Large intestine (tissue), 3 donors: ENCODE measurements around the gene MMP27. TPM values are rescaled to one million over a fixed set of nuclear protein-coding genes. Genes with fewer than 3 reads are reported as not detected.

Experiments
- DNase-seq, 2 donors: peaks; one replicate each; pipeline versions ENCODE4 v3.0.0 to v3.0.0-alpha.2; 2013
- H3K27ac ChIP-seq: one replicate; pipeline ENCODE4 v1.5.1; 2013; ENCODE audit warnings: low read length
- H3K27me3 ChIP-seq: 2 replicates; pipeline ENCODE4 v1.6.1; 2013; ENCODE audit warnings: low read length; ENCODE audit not compliant: control insufficient read depth, insufficient read depth
- H3K36me3 ChIP-seq: 2 replicates; pipeline ENCODE4 v1.6.1; 2013; ENCODE audit warnings: low read length; ENCODE audit not compliant: control insufficient read depth, insufficient read depth
- H3K4me1 ChIP-seq: one replicate; pipeline ENCODE4 v1.6.1; 2013; ENCODE audit warnings: low read length; ENCODE audit not compliant: control insufficient read depth, insufficient read depth
- H3K4me3 ChIP-seq: one replicate; pipeline ENCODE4 v1.5.1; 2013; ENCODE audit warnings: low read length
- H3K9me3 ChIP-seq: one replicate; pipeline ENCODE4 v1.6.1; 2013; ENCODE audit warnings: mild to moderate bottlenecking, low read depth, low read length, moderate library complexity; ENCODE audit not compliant: control insufficient read depth
- WGBS: methylation state at CpG from one replicate; pipeline ENCODE4 v1.1.5; 2013; ENCODE audit warnings: low lambda C conversion rate; ENCODE audit not compliant: insufficient coverage; 5-methylcytosine and 5-hydroxymethylcytosine counted together
- polyA plus RNA-seq: library from polyadenylated mRNA; unstranded; fragments of 120-200 nt; gene quantifications from one replicate; pipeline ENCODE4 v1.2.1, GENCODE V29; 2013

Gene MMP27
- polyA plus RNA-seq, 1 donor: 0.24 TPM

DNA sequence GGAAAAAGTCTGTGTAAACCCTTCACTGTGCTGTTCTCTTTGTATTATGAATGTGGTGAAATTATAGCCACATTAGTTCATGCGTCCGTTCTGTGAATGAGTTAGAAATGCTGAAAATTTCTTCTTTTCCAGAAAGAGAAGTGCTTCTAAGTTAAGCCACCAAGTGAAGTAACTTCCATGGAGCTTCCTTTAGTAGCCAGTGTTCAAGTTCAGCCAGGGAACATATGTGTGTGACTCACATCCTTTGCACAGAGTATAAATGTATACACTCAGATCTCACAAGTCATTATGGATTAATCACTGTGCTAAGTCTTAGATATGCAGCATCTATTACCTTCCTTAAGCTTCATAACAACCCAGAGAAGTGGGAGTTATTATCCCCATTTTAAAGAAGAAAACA lies 22.3 kb upstream of the MMP27 start:
- DNase-seq: no peak
- Histone ChIP-seq H3K36me3 (no peaks in the 10 kb centered on the region), H3K9me3 (peaks cover 7% of the 10 kb centered on the region), H3K4me3 (no peak overlapping the region), H3K27me3 (no peaks in the 10 kb centered on the region), H3K27ac (no peak overlapping the region), H3K4me1 (no peaks in the 10 kb centered on the region)
- WGBS: no CpG with 5 or more reads among the region's 2 CpGs

DNA sequence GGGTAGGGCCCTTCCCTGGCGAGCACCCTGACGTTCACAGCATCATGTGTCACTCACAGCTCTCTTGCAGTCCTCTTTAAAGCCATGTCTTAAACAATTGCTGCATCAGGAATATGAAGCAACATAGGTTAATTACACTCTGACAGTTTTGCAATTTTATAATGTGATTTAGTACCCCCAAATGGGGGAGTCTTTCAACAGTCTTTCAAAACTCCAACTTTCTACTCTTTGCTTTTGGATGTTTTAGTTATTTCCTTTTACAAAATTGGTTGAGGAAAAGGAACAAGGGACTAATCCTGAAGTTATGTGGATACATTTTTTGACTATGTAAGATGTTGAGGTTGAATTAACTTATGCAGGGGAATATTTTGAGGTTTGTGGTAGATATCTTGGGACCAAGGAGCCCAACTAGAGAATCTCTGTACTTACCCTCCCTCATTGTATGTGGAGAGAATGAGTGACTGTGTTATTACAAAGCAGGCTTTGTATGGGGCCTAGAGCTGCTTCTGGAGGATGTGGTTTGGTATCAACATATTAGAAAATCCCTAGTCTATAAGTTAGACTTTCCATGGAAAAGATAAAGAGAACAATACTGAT lies 19.4 kb upstream of the MMP27 start, which contains the start of gene MMP8:
Gene MMP8 (minus strand): TSS at position 51 of the 597 bp plus-strand sequence. CDS start 99 bp downstream, outside the sequence.
- Histone ChIP-seq H3K4me3 (no peak within 1 kb of the TSS), H3K27ac (no peak within 1 kb of the TSS), H3K27me3 (no peaks in the 10 kb centered on the region), H3K4me1 (no peaks in the 10 kb centered on the region), H3K36me3 (no peaks in the 10 kb centered on the region), H3K9me3 (no peaks in the 10 kb centered on the region)
- DNase-seq: no peak
- WGBS: no CpG with 5 or more reads among the region's 2 CpGs

DNA sequence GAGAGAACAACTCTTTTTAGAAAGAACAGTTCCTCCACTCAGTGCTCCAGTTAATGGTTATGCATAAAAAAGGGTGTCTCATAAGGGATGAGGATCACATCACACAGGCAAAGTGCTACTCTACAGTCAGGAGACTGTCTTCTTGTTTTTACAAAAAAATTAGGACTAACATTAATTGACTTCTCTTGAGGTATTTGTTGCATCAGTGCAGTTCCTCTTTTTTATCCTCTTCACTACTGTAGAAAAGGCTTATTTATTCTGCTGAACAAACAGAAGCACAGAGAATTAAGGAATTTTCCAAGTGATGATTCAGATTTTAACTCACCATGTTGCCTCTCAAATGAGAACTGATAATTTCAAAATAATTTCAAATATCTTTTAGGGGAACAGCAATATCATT lies 17.3 kb upstream of the MMP27 start:
- no peak for DNase-seq
- Histone ChIP-seq H3K4me3 (no peak overlapping the region), H3K27ac (no peak overlapping the region), H3K4me1 (no peaks in the 10 kb centered on the region), H3K9me3 (no peaks in the 10 kb centered on the region), H3K27me3 (no peaks in the 10 kb centered on the region), H3K36me3 (no peaks in the 10 kb centered on the region)

DNA sequence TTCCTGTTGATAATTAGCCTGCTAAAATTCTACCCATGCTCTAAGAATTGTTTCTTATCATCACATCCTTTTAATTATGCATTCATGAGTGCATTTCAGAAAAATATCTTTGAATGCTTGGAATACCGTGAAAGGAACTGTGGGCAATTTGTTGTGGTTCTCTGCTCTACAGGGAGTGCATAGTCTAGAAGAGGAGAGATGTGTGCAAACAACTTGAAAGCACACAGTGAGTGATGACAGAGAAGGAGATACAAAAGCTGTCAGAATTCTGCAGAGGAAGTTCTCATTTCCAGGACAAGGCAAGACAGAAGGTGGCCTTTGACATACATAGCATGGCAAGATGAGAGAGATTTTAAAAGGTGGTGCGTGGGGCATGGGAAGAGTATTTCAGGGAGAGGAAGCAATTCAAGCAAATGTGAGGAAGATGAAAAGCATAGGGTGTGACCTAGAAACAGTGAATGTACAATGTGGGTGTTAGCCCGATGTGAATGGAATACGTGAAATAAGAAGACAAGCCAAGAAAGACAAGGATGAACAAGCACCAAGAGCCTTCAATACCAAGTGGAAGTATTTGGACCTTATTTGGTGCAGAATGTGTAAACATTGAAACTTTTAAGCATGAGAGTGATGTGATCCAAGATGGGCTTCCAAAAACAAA lies 14.2 kb upstream of the MMP27 start:
- Histone ChIP-seq H3K4me3 (no peak overlapping the region), H3K36me3 (no peaks in the 10 kb centered on the region), H3K27ac (no peak overlapping the region), H3K4me1 (no peaks in the 10 kb centered on the region), H3K27me3 (peaks cover 3% of the 10 kb centered on the region), H3K9me3 (no peaks in the 10 kb centered on the region)
- DNase-seq: no peak
- 90% methylated on average over 3 of the region's 4 CpGs for WGBS

DNA sequence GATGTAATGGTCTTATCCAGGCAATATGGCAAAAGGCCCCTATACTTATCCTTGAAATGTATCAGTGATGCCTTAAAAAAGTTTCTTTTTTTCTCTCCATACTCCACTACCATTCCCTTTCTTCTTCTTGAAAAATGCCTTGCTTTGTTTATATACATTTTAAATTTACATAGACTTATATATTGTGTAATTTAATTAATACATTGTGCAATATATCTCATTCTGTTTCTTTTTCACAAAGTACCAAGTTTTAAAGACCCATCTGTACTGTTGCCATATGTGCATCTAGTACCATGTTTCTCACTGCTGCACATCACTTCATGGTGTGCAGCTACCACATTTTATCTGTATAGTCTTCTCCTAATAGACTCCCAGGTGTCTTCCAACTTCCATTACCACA lies 11.7 kb upstream of the MMP27 start:
- Histone ChIP-seq H3K4me1 (no peaks in the 10 kb centered on the region), H3K27ac (no peak overlapping the region), H3K9me3 (no peaks in the 10 kb centered on the region), H3K27me3 (peaks cover 3% of the 10 kb centered on the region), H3K4me3 (no peak overlapping the region), H3K36me3 (no peaks in the 10 kb centered on the region)
- no peak for DNase-seq

DNA sequence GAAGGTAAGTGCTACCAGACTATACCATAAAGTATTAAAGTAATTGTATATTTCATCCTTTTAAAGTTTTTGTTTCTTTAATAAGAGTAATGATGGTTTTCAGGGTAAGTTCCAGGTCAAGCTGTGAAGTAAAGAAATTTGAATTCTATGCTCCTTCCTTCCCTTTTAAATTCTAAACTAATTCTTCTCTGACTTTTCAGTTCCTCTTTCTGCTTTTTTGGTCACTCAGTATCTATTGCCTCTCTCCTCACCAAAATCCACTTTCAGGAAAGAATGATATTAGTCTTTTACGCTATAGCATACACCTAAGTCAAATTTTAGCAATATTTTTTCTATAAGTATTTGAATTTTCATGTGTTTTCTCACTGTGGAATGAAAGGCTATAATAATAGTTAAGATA lies 11.0 kb upstream of the MMP27 start:
- no peak for DNase-seq
- H3K4me1 ChIP-seq: no peaks in the 10 kb centered on the region
- no peak overlapping the region for H3K27ac ChIP-seq
- no peak overlapping the region for H3K4me3 ChIP-seq
- 100% methylated on average over 1 of the region's 1 CpG for WGBS
- H3K36me3 ChIP-seq: no peaks in the 10 kb centered on the region
- no peaks in the 10 kb centered on the region for H3K9me3 ChIP-seq
- H3K27me3 ChIP-seq: peaks cover 3% of the 10 kb centered on the region

DNA sequence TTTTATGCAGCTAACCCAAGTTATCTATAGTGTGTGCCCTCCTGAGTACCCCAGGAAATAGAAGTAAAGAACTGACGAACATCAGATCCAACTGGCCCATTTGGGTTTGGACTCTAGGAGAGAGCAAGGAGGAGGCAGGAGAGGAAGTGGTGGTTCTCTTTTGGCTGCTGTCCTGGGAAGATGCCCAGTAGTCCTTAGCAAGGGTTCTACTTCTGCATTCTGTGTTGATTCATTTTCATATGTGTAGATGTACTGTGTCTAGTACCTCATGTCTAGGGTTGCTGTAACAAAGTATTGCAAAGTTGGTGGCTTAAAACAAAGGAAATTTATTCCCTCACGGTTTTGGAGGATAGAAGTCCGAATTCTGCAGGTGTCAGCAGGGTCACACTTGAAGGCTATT lies 6.6 kb upstream of the MMP27 start:
- Histone ChIP-seq H3K4me1 (no peaks in the 10 kb centered on the region), H3K27me3 (peaks cover 3% of the 10 kb centered on the region), H3K4me3 (no peak overlapping the region), H3K27ac (no peak overlapping the region), H3K9me3 (no peaks in the 10 kb centered on the region), H3K36me3 (no peaks in the 10 kb centered on the region)
- no peak for DNase-seq
- no CpG with 5 or more reads among the region's 3 CpGs for WGBS

DNA sequence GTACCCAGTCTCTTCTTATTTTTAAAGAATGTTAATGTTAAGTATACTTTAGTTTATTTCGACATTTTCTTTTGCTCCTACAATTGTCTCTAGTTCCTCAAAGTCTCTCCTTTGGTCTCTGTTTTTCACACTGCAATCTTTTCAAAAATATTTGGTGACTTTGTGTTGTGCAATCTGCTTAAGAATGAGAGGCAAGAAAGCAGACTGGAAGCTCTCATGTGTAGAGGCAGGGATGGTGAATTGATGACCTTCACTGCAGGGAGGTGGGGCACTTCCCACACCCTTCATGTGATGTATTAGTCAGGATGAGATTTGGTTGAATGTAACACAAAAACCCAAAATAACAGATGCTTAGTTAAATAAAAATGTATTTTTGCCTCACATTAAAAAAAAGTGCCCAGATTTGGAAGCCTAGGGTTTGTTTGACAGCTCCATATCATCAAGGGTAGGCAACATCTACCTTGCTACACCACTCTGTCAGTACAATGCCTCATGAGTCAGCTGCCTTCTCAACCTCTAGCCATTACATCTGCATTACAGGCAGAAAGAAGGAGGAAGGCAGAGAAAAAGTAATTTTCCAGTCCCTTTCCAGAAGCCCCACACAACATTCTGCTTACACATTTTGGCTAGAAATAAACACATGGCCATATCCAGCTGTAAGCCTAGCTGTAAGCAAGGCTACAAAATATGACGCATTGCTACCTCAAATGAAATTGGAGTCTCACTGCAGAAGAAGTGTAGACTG lies 3.8 kb upstream of the MMP27 start:
- Histone ChIP-seq H3K4me1 (no peaks in the 10 kb centered on the region), H3K36me3 (no peaks in the 10 kb centered on the region), H3K27me3 (no peaks in the 10 kb centered on the region), H3K4me3 (no peak overlapping the region), H3K9me3 (no peaks in the 10 kb centered on the region), H3K27ac (no peak overlapping the region)
- no peak for DNase-seq
- 86% methylated on average over 1 of the region's 2 CpGs for WGBS

DNA sequence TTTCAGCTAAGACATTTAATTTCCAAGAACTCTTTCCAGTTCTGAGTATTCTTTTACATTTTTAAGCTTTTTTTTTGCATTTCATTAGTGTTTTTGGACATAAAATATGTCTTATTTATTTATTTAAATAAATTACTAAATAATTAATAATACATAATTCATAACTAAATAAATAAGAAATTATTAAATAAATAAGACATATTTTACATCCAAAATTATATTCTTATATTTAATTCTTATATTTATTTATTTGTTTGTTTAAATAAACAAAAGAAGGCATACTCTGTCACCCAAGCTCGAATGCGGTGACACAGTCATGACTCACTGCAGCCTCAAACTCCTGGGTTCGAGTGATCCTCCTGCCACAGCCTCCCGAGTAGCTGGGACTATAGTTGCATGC lies 3.1 kb upstream of the MMP27 start:
- no peak overlapping the region for H3K27ac ChIP-seq
- H3K27me3 ChIP-seq: no peaks in the 10 kb centered on the region
- 80% methylated on average over 2 of the region's 4 CpGs for WGBS
- no peaks in the 10 kb centered on the region for H3K4me1 ChIP-seq
- no peaks in the 10 kb centered on the region for H3K36me3 ChIP-seq
- H3K4me3 ChIP-seq: no peak overlapping the region
- no peak for DNase-seq
- no peaks in the 10 kb centered on the region for H3K9me3 ChIP-seq

DNA sequence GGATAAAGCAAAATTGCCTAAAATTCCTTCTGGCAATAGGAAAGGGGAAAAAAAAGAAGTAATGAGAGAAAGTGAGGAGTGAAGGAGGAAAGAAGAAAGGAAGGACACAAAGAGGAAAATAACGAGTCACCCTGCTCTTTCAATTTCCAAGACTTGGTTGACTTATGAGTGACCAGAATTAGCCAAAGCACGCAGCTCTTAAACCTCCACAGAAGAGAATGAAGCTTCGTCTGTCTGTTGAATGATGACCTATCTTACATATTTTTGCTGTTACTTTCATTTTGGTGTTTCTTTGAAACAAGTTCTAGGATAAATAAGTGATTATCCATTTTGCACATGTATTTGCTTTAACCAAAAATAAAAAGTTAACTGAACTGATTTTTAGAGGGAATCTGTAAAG lies 728 bp downstream of the MMP27 start:
- H3K27ac ChIP-seq: no peak overlapping the region
- no peaks in the 10 kb centered on the region for H3K36me3 ChIP-seq
- H3K9me3 ChIP-seq: no peaks in the 10 kb centered on the region
- H3K4me3 ChIP-seq: no peak overlapping the region
- H3K4me1 ChIP-seq: no peaks in the 10 kb centered on the region
- no peak for DNase-seq
- H3K27me3 ChIP-seq: peaks cover 3% of the 10 kb centered on the region
- 100% methylated on average over 1 of the region's 3 CpGs for WGBS
